ENCODE data around the gene RHOBTB3.
"Not testable (repeated sequence)": the region's sequence is repeated elsewhere in the genome, so short reads cannot be mapped to it uniquely, and the experiment has no call there.

GRCh38 chr5:95706196-95706595, 24.9 kb upstream of the RHOBTB3 start:
- TF ChIP-seq CTCF, POLR2A (IDR thresholded peaks at IDR 0.05): not testable (repeated sequence)
